H1 (cell line): ENCODE results near the gene IQGAP1. TPM values are rescaled to one million over a fixed set of nuclear protein-coding genes. Genes with fewer than 3 reads are reported as not detected.

Source experiments
- ATF2 ChIP-seq: IDR thresholded peaks from 2 replicates; pipeline ENCODE4 v1.6.1; 2012; ENCODE audit warnings: low read length, inconsistent platforms
- CHD7 ChIP-seq: fragments of 300-600 bp; sonication (generic); IDR thresholded peaks from 2 replicates; pipeline ENCODE4 v1.7.1; 2012; ENCODE audit warnings: low read length, moderate library complexity, mild to moderate bottlenecking, inconsistent platforms; ENCODE audit not compliant: insufficient replicate concordance
- KDM5A ChIP-seq: fragments of 200-600 bp; IDR thresholded peaks from 2 replicates; pipeline ENCODE4 v1.7.1; 2012; ENCODE audit warnings: mild to moderate bottlenecking, low read length, inconsistent platforms, mixed read lengths
- NANOG ChIP-seq: IDR thresholded peaks from 2 replicates; pipeline ENCODE4 v1.6.1; 2011; ENCODE audit warnings: low read length, low read depth, mild to moderate bottlenecking, inconsistent platforms; ENCODE audit not compliant: insufficient read depth, poor library complexity, severe bottlenecking
- POLR2A ChIP-seq, 2 experiments: IDR thresholded peaks; 1 replicate in 1 of 2; 2 replicates in 1 of 2; pipeline ENCODE4 v1.6.1; 2011; ENCODE audit warnings: low read depth in 2 of 2, low read length in 2 of 2, mild to moderate bottlenecking in 2 of 2; ENCODE audit errors: control extremely low read depth in 1 of 2
- SIX5 ChIP-seq: IDR thresholded peaks from 2 replicates; pipeline ENCODE4 v1.6.1; 2011; ENCODE audit warnings: mild to moderate bottlenecking, low read depth, low read length
- TBP ChIP-seq: IDR thresholded peaks from 2 replicates; pipeline ENCODE4 v1.6.1; 2011; ENCODE audit warnings: low read depth, low read length, improper control_type of control experiment
- USF2 ChIP-seq: IDR thresholded peaks from 2 replicates; pipeline ENCODE4 v1.6.1; 2011; ENCODE audit warnings: low read length, improper control_type of control experiment
- polyA plus RNA-seq, 7 experiments: library from polyadenylated mRNA; depleted of rRNA in 3 of 7; stranded (reverse) in 5 of 7; unstranded in 2 of 7; fragments of >200 nt in 5 of 7; fragments of 200-250 nt in 2 of 7; gene quantifications; 1 replicate in 5 of 7; 2 replicates in 1 of 7; 4 replicates in 1 of 7; pipeline versions ENCODE4 v1.2.1 to v1.2.3, GENCODE V29; 2011 to 2013; ENCODE audit warnings: missing spikeins in 2 of 7, mixed read lengths in 2 of 7
- total RNA-seq: library from RNA; stranded (reverse); fragmentation: NEBNext Ultra II Directional; extraction: Animal tissue kit (Norgen Biotek cat#: 25700); gene quantifications from 2 replicates; pipeline ENCODE4 v1.2.1, GENCODE V29; 2021

The IQGAP1 gene
- total and polyA plus RNA-seq, 2 of the 8 experiments (the other 6 are each of a cell fraction or from before 2014, with no cell fraction given), result 56.0 to 138 TPM

- TF ChIP-seq CHD7 (no peak), POLR2A (IDR thresholded peaks at IDR 0.05; ENCODE audit: control extremely low read depth in 1 of 2, low read depth in 2 of 2, low read length in 2 of 2) (no peak), SIX5 (no peak), TBP (no peak), ATF2 (no peak), KDM5A (no peak), NANOG (no peak), USF2 (no peak)
These were observed 93.0 kb downstream of the IQGAP1 start (continued) for GRCh38 chr15:90481023-90481422.
